Smooth muscle cell (in vitro differentiated cells): ENCODE measurements around the gene SFMBT1. TPM values are rescaled to one million over a fixed set of nuclear protein-coding genes. Genes with fewer than 3 reads are reported as not detected.

Experiments used
- DNase-seq: peaks from one replicate; lab custom pipeline; 2025; ENCODE audit not compliant: unreplicated experiment; lab: John Stamatoyannopoulos, UW
- H2AFZ ChIP-seq: fragments of 200-600 bp; sonication (generic); 2 replicates; pipeline ENCODE4 v1.6.0; 2016; ENCODE audit warnings: antibody characterized with exemption, low read depth, mild to moderate bottlenecking
- H3F3A ChIP-seq: fragments of 200-600 bp; sonication (generic); 2 replicates; pipeline ENCODE4 v1.6.0; 2017; ENCODE audit warnings: antibody characterized with exemption, low read depth
- H3K27ac ChIP-seq: fragments of 200-600 bp; sonication (generic); 2 replicates; pipeline ENCODE4 v1.5.1; 2016; ENCODE audit warnings: low read depth, mild to moderate bottlenecking
- H3K27me3 ChIP-seq: fragments of 200-600 bp; sonication (generic); 2 replicates; pipeline ENCODE4 v1.6.1; 2016; ENCODE audit warnings: low read depth, mild to moderate bottlenecking
- H3K36me3 ChIP-seq: fragments of 200-600 bp; sonication (generic); 2 replicates; pipeline ENCODE4 v1.5.1; 2016; ENCODE audit warnings: low read depth
- H3K4me1 ChIP-seq: fragments of 200-600 bp; sonication (generic); 2 replicates; pipeline ENCODE4 v1.5.1; 2016; ENCODE audit warnings: low read depth
- H3K4me2 ChIP-seq: fragments of 200-600 bp; sonication (generic); 2 replicates; pipeline ENCODE4 v1.6.0; 2016; ENCODE audit warnings: mild to moderate bottlenecking
- H3K4me3 ChIP-seq: fragments of 200-600 bp; sonication (generic); 2 replicates; pipeline ENCODE4 v1.5.1; 2016; ENCODE audit warnings: mild to moderate bottlenecking
- H3K79me2 ChIP-seq: fragments of 200-600 bp; sonication (generic); 2 replicates; pipeline ENCODE4 v1.6.0; 2016; ENCODE audit warnings: low read depth, mild to moderate bottlenecking
- H3K9ac ChIP-seq: fragments of 200-600 bp; sonication (generic); 2 replicates; pipeline ENCODE4 v1.6.0; 2016; ENCODE audit warnings: low read depth
- H3K9me3 ChIP-seq: fragments of 200-600 bp; sonication (generic); replicated peaks from 2 replicates; pipeline ENCODE4 v1.5.1; 2016; ENCODE audit warnings: low read depth
- H4K20me1 ChIP-seq: fragments of 200-600 bp; sonication (generic); 2 replicates; pipeline ENCODE4 v1.6.0; 2016; ENCODE audit warnings: low read depth
- WGBS: methylation state at CpG from one replicate; pipeline ENCODE4 v1.1.7; 2016; ENCODE audit warnings: low lambda C conversion rate; 5-methylcytosine and 5-hydroxymethylcytosine counted together
- polyA plus RNA-seq: library from polyadenylated mRNA; unstranded; fragments of >200 nt; fragmentation: Nextera tagmentation; extraction: Ambion mirVana; gene quantifications from 2 replicates; pipeline ENCODE4 v1.2.1, GENCODE V29; 2016
- total RNA-seq: library from RNA; depleted of rRNA; stranded (reverse); fragments of >200 nt; gene quantifications from 2 replicates; pipeline ENCODE4 v1.2.3, GENCODE V29; 2014
- TF ChIP-seq, protein P1 (sequence below): fragments of 200-600 bp; sonication (generic); IDR thresholded peaks from 2 replicates; pipeline ENCODE4 v1.5.1; 2017; ENCODE audit warnings: borderline replicate concordance, mild to moderate bottlenecking, antibody characterized with exemption; ENCODE audit not compliant: insufficient read depth, poor library complexity, severe bottlenecking

The SFMBT1 gene
- total and polyA plus RNA-seq, 2 experiments from 2014 or later = 1.4 to 2.2 TPM

DNA sequence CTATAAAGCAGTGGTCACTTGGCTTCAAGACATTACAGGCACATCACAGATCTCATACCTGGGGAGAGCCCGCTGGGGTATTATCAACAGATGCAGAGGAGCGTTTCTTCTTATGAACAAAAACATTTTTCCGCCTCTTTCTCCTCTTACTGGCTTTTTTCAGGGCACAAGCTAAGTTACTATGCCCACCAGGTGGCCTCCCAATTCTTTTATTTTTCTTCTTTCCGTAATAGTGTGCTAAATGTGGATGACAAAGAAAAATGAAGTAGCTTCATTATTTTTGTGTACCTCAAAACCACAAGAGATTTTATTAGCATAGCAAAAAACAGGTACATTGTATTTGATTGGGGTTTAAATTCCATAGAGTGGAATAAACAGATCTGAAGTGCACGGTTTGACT, 138.4 kb downstream of the SFMBT1 start:
- no peak overlapping the region for H2AFZ ChIP-seq
- no peak overlapping the region for H3K4me2 ChIP-seq
- H4K20me1 ChIP-seq = no peaks in the 10 kb centered on the region
- DNase-seq = no peak
- no peaks in the 10 kb centered on the region for H3K9me3 ChIP-seq
- no peak overlapping the region for H3K4me3 ChIP-seq
- WGBS = 90% methylated on average over 5 of the region's 5 CpGs
- TF ChIP-seq, protein P1, sequence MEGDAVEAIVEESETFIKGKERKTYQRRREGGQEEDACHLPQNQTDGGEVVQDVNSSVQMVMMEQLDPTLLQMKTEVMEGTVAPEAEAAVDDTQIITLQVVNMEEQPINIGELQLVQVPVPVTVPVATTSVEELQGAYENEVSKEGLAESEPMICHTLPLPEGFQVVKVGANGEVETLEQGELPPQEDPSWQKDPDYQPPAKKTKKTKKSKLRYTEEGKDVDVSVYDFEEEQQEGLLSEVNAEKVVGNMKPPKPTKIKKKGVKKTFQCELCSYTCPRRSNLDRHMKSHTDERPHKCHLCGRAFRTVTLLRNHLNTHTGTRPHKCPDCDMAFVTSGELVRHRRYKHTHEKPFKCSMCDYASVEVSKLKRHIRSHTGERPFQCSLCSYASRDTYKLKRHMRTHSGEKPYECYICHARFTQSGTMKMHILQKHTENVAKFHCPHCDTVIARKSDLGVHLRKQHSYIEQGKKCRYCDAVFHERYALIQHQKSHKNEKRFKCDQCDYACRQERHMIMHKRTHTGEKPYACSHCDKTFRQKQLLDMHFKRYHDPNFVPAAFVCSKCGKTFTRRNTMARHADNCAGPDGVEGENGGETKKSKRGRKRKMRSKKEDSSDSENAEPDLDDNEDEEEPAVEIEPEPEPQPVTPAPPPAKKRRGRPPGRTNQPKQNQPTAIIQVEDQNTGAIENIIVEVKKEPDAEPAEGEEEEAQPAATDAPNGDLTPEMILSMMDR = no peak
- no peaks in the 10 kb centered on the region for H3K27me3 ChIP-seq
- H3F3A ChIP-seq = no peaks in the 10 kb centered on the region
- no peak overlapping the region for H3K27ac ChIP-seq
- H3K9ac ChIP-seq = no peak overlapping the region
- H3K36me3 ChIP-seq = no peaks in the 10 kb centered on the region
- H3K79me2 ChIP-seq = no peaks in the 10 kb centered on the region
- no peaks in the 10 kb centered on the region for H3K4me1 ChIP-seq

DNA sequence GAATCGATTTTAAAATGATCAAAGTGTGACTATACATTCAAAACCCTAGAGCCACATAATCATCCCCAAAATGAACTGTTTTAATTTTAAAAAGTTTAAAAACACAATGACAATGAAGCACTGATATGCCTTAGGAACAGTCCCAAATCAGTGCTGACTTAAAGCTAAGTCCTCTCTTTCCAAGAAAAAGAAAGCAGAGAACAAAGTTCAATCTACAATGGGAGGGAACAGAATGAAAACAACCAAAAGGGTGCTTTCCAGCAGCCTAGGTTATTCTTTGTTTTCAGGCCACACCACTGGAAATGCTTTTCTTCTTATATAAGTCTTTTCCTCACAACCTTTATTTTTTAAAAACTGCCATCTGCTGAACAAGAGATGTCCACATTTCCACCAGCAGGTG, 141.3 kb downstream of the SFMBT1 start:
- Histone ChIP-seq H3K9ac (no peak overlapping the region), H4K20me1 (no peaks in the 10 kb centered on the region), H2AFZ (no peak overlapping the region), H3K27me3 (no peaks in the 10 kb centered on the region), H3K4me1 (no peaks in the 10 kb centered on the region), H3F3A (no peaks in the 10 kb centered on the region), H3K36me3 (no peaks in the 10 kb centered on the region), H3K4me3 (no peak overlapping the region), H3K4me2 (no peak overlapping the region), H3K27ac (no peak overlapping the region), H3K9me3 (no peaks in the 10 kb centered on the region), H3K79me2 (no peaks in the 10 kb centered on the region)
- no peak for DNase-seq
- TF ChIP-seq, protein P1 = no peak
- 97% methylated on average over 1 of the region's 1 CpG for WGBS

DNA sequence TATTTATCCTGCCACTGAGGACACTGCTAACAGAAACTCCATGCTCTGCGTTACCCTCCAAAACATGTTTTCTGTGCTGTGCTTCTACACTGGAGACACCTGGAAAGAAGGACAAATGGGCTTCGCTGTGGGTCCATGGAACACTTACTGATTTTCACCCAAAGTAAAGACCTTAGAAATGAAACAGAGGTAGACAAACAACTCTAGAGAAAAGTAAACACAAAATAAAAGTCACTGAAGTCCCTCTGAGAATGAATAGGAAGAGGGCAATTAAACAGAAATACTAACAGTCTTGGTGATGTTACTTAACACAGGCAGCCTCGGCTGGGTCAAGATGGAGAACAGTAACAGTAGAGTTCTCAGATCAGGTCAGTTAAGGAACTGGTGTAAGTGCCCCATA, 141.9 kb downstream of the SFMBT1 start:
- H2AFZ ChIP-seq = no peak overlapping the region
- no peaks in the 10 kb centered on the region for H4K20me1 ChIP-seq
- H3K79me2 ChIP-seq = no peaks in the 10 kb centered on the region
- H3F3A ChIP-seq = no peaks in the 10 kb centered on the region
- no peak overlapping the region for H3K27ac ChIP-seq
- no peak overlapping the region for H3K9ac ChIP-seq
- TF ChIP-seq, protein P1 = no peak
- no peaks in the 10 kb centered on the region for H3K36me3 ChIP-seq
- no peak overlapping the region for H3K4me2 ChIP-seq
- H3K9me3 ChIP-seq = no peaks in the 10 kb centered on the region
- 94% methylated on average over 3 of the region's 3 CpGs for WGBS
- DNase-seq = no peak
- H3K4me1 ChIP-seq = no peaks in the 10 kb centered on the region
- H3K4me3 ChIP-seq = no peak overlapping the region
- no peaks in the 10 kb centered on the region for H3K27me3 ChIP-seq
